GM12878 (cell line): ENCODE data around the gene GPC2. TPM values are rescaled to one million over a fixed set of nuclear protein-coding genes. Genes with fewer than 3 reads are reported as not detected.
A peak's percentile ranks its signal among the peaks of the same experiment; 100 is the strongest.

ENCODE experiments used
- ATAC-seq: fragments of 200-7000 bp; cut with Tn5 transposase; 3 replicates; pipeline ENCODE4 v1.9.1; 2020; ENCODE audit warnings: mild to moderate bottlenecking, moderate library complexity
- BruUV-seq: library from RNA; stranded (reverse); fragments of 400-500 nt; replicated peaks from 2 replicates; lab custom pipeline; 2021; lab: Mats Ljungman, UMichigan
- CTCF ChIA-PET: fragments of 300-600 bp; sonication (Branson Sonifier 250); formaldehyde crosslinking; extraction: SDS; loops from one replicate; lab custom pipeline; 2021; ENCODE audit warnings: inconsistent platforms; lab: Yijun Ruan, JAX
- POLR2A ChIA-PET: fragments of 350-600 bp; formaldehyde crosslinking; extraction: SDS; loops from one replicate; lab custom pipeline; 2021; ENCODE audit warnings: inconsistent platforms; lab: Charles Lee
- RAD21 ChIA-PET: fragments of 300-600 bp; sonication (Branson Sonifier 250); formaldehyde crosslinking; loops from one replicate; lab custom pipeline; 2023; ENCODE audit warnings: antibody characterized with exemption; ENCODE audit not compliant: unreplicated experiment; lab: Charles Lee
- SMC1A ChIA-PET: fragments of 300-600 bp; sonication (Branson Sonifier 250); formaldehyde crosslinking; loops from one replicate; lab custom pipeline; 2023; ENCODE audit not compliant: unreplicated experiment, uncharacterized antibody; lab: Charles Lee
- DNase-seq: peaks from one replicate; pipeline ENCODE4 v3.0.0-alpha.2; 2011; ENCODE audit warnings: low read depth, low spot score
- FAIRE-seq: peaks from 3 replicates; lab custom pipeline; 2011; peaks lifted over from hg19 to GRCh38; lab: Jason Lieb, UNC
- H2AFZ ChIP-seq: 2 replicates; pipeline ENCODE4 v1.6.0; 2011; ENCODE audit warnings: low read depth, low read length, control low read depth; ENCODE audit not compliant: control insufficient read depth
- H3K27ac ChIP-seq: 2 replicates; pipeline ENCODE4 v1.5.1; 2011; ENCODE audit warnings: control low read depth; ENCODE audit not compliant: control insufficient read depth, insufficient read depth
- H3K27me3 ChIP-seq, 2 experiments: replicated peaks in 1 of 2; 2 replicates each; pipeline versions ENCODE4 v1.6.0 to v1.6.1; 2011; ENCODE audit warnings: low read length in 1 of 2; ENCODE audit not compliant: control insufficient read depth in 2 of 2, insufficient read depth in 2 of 2
- H3K36me3 ChIP-seq, 2 experiments: 2 replicates each; pipeline ENCODE4 v1.5.1; 2011; ENCODE audit warnings: low read length in 1 of 2; ENCODE audit not compliant: control insufficient read depth in 2 of 2, insufficient read depth in 2 of 2
- H3K4me1 ChIP-seq: 2 replicates; pipeline ENCODE4 v1.6.1; 2011; ENCODE audit warnings: mild to moderate bottlenecking, low read length, moderate library complexity, mixed read lengths; ENCODE audit not compliant: control insufficient read depth, insufficient read depth
- H3K4me2 ChIP-seq: 2 replicates; pipeline ENCODE4 v1.6.0; 2011; ENCODE audit warnings: control low read depth; ENCODE audit not compliant: control insufficient read depth, insufficient read depth
- H3K4me3 ChIP-seq: fragments of 200-600 bp; sonication (generic); 2 replicates; pipeline ENCODE4 v1.5.1; 2016
- H3K79me2 ChIP-seq: 2 replicates; pipeline ENCODE4 v1.6.0; 2011; ENCODE audit warnings: low read length; ENCODE audit not compliant: control insufficient read depth, insufficient read depth
- H3K9ac ChIP-seq: 2 replicates; pipeline ENCODE4 v1.8.0; 2011; ENCODE audit warnings: low read length, control low read depth, mixed read lengths; ENCODE audit not compliant: control insufficient read depth, insufficient read depth
- H3K9me3 ChIP-seq: replicated peaks from 3 replicates; pipeline ENCODE4 v1.5.1; 2011; ENCODE audit warnings: mild to moderate bottlenecking, low read length; ENCODE audit not compliant: control insufficient read depth, insufficient read depth
- H4K20me1 ChIP-seq: 2 replicates; pipeline ENCODE4 v1.6.0; 2011; ENCODE audit not compliant: control insufficient read depth, insufficient read depth
- MXI1 ChIP-seq: fragments of 150-350 bp; IDR thresholded peaks from 2 replicates; pipeline ENCODE4 v1.6.1; 2011; ENCODE audit warnings: low read depth, mild to moderate bottlenecking, inconsistent platforms, low read length, improper control_type of control experiment
- PAX5 ChIP-seq: IDR thresholded peaks from 2 replicates; pipeline ENCODE4 v1.6.1; 2011; ENCODE audit warnings: low read depth, low read length, borderline replicate concordance
- SIN3A ChIP-seq: IDR thresholded peaks from 2 replicates; pipeline ENCODE4 v1.6.1; 2012; ENCODE audit warnings: low read depth, low read length, improper control_type of control experiment
- WGBS: methylation state at CpG from one replicate; pipeline ENCODE4 v1.1.6; 2016; ENCODE audit warnings: low lambda C conversion rate; ENCODE audit not compliant: insufficient replicate concordance, insufficient coverage; ENCODE audit errors: missing lambda C conversion rate; 5-methylcytosine and 5-hydroxymethylcytosine counted together
- in situ Hi-C: fragments of 300-500 bp; cut with MboI; formaldehyde crosslinking; loops from 9 replicates; pipeline ENCODE4 v1.14.3; 2018; ENCODE audit warnings: mixed read lengths
- intact Hi-C: fragments of 100-400 bp; cut with micrococcal nuclease; formaldehyde crosslinking; loops from one replicate; pipeline ENCODE4 v1.14.2; 2022; ENCODE audit not compliant: unreplicated experiment
- polyA plus RNA-seq, 11 experiments: library from polyadenylated mRNA; depleted of rRNA in 4 of 11; unstranded in 6 of 11; stranded (reverse) in 5 of 11; fragments of >200 nt; fragmentation: Nextera tagmentation in 4 of 11; fragmentation: Illumina TruSeq in 1 of 11; extraction: Ambion mirVana in 4 of 11; extraction: Trizol in 1 of 11; gene quantifications; 1 replicate in 1 of 11; 2 replicates in 10 of 11; pipeline versions ENCODE4 v1.2.1 to v1.2.3, GENCODE V29; 2011 to 2016; ENCODE audit warnings: inconsistent platforms in 2 of 11, missing spikeins in 2 of 11, low read depth in 1 of 11
- total RNA-seq, 4 experiments: library from RNA; depleted of rRNA in 3 of 4; stranded (reverse); fragments of >200 nt in 3 of 4; fragmentation: Illumina TruSeq in 1 of 4; extraction: Trizol in 1 of 4; gene quantifications; 2 replicates each; pipeline versions ENCODE4 v1.2.1 to v1.2.3, GENCODE V29; 2013 to 2021
- TF ChIP-seq, protein P1 (sequence below): IDR thresholded peaks from 2 replicates; pipeline ENCODE4 v1.6.1; 2011; ENCODE audit warnings: borderline replicate concordance, low read depth, mild to moderate bottlenecking, moderate library complexity, low read length; ENCODE audit not compliant: insufficient read depth, poor library complexity, severe bottlenecking

Gene GPC2
- total and polyA plus RNA-seq, 10 of the 15 experiments (the other 5 are each of a cell fraction or from before 2014, with no cell fraction given) = 0.19 to 6.3 (median 0.77) TPM

DNA sequence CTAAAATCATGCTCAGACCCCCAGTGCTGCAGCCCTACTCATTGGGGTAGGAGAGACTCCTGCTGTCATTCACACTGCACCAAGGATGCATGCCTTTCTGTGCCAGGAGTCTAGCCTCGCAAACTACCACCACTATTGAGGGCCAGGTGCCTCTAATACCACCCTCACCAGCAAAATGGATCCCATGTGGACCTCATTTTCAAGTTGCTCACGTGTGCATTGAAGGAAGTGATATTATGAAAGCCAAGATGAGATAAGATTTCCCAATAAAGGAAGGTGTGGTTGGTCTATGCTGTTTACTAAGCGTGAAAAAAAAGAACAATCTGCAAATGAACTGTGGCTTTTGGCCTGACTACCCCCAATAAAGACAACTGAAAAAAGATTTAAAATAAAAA, 35.6 kb downstream of the GPC2 start:
- BruUV-seq = no TSS peak
- RAD21 ChIA-PET = interaction anchor here (0.8 to 2.0 kb wide), 3 partner anchors 9 to 266 kb away, joined by 3 to 5 read pairs (median 4); no protein-coding TSS in a partner anchor

More for the DNA sequence above, 35.6 kb downstream of the GPC2 start:
- ATAC-seq (peak; percentile 59), DNase-seq (no peak), FAIRE-seq (no peak)
- ChIA-PET SMC1A (interaction anchor here (1.0 to 1.7 kb wide), 5 partner anchors 8 to 266 kb away, joined by 3 to 6 read pairs (median 4); no protein-coding TSS in a partner anchor), POLR2A (interaction anchor here (0.7 to 1.6 kb wide), 2 partner anchors 17 to 26 kb away, joined by 4 to 6 read pairs; partner anchors contain the start of gene TRAPPC14), CTCF (interaction anchor here (1.2 to 3.4 kb wide), 5 partner anchors 10 to 233 kb away, joined by 3 to 16 read pairs (median 6); no protein-coding TSS in a partner anchor)
- Histone ChIP-seq H3K4me3 (no peak overlapping the region), H3K4me2 (no peak overlapping the region), H3K9me3 (no peaks in the 10 kb centered on the region; the same call in 2 of the 3 replicates), H3K27me3 (no peaks in the 10 kb centered on the region), H3K36me3 (no peaks in the 10 kb centered on the region), H3K27ac (no peak overlapping the region), H3K79me2 (no peaks in the 10 kb centered on the region), H2AFZ (peak overlapping the region; percentile 54), H3K9ac (no peak overlapping the region), H3K4me1 (peaks cover 14% of the 10 kb centered on the region), H4K20me1 (no peaks in the 10 kb centered on the region)
- in situ Hi-C loops (no loop called here), intact Hi-C loops (no loop called here)
- 30% methylated on average over 3 of the region's 3 CpGs for WGBS
- no peak for TF ChIP-seq MXI1
- TF ChIP-seq PAX5 = no peak
- TF ChIP-seq, protein P1, sequence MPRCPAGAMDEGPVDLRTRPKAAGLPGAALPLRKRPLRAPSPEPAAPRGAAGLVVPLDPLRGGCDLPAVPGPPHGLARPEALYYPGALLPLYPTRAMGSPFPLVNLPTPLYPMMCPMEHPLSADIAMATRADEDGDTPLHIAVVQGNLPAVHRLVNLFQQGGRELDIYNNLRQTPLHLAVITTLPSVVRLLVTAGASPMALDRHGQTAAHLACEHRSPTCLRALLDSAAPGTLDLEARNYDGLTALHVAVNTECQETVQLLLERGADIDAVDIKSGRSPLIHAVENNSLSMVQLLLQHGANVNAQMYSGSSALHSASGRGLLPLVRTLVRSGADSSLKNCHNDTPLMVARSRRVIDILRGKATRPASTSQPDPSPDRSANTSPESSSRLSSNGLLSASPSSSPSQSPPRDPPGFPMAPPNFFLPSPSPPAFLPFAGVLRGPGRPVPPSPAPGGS = no peak
- no peak for TF ChIP-seq SIN3A
